SH-SY5Y (cell line): ENCODE measurements around the gene ROR2.

Experiments used
- GATA2 ChIP-seq: IDR thresholded peaks from 2 replicates; pipeline ENCODE4 v1.6.1; 2011; ENCODE audit warnings: mild to moderate bottlenecking, low read depth, low read length
- GATA3 ChIP-seq: IDR thresholded peaks from 2 replicates; pipeline ENCODE4 v1.6.1; 2011; ENCODE audit warnings: low read depth, mild to moderate bottlenecking, low read length, moderate library complexity

Gene ROR2

DNA sequence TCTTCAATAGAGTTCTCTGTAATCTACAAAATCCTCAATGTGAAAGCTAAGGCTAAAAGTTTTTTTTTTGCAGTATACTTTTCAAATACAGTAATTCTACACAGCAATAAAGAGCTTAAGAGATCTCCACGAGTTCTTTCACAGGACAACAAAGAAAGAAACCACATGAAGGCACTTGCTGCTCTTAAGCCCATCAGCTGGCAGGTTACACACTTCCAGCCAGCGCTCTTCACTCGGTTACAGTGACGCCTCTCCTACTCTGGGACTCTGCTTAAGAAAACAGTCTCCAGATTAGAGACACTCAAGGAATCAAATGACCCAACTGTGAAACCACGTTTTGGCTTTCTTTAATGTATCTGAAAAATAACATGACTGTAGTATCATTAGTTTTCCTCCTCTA lies 85.0 kb downstream of the ROR2 start:
- TF ChIP-seq GATA2 = no peak

DNA sequence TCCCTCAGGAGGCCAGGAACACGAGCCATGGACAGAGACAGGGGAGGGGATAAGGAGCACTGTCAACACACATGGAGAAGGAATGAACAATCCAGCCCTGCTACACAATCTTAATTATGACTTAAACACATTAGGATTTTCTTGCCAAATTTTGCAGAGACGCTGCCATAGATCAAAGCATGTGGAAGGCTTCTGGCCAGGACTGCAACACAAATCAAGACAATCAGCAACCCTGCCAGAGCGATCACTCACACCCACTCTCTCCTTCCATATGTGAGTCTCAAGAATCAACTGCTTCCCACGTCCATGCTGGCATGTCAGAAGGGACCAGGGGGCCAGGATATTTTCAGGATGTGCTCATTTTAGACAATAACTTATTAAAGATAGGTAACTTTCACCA lies 85.6 kb downstream of the ROR2 start:
- TF ChIP-seq GATA3 = no peak
- no peak for TF ChIP-seq GATA2

DNA sequence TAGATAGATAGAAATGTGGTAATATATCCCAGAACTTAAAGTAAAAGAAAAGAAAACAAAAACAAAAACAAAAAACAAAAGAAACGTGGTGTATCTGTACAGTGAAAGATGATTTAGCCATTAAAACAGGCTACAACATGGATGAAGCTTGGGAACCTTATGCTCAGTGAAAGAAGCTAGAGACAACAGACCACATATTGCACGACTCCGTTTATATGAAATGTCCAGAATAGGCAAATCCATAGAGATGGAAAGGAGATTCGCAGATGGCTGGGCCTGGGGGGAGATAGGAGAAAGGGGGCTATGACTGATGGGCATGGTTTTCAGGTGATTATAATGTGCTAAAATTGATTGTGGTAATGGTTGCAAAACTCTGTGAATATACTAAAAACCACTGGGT lies 86.6 kb downstream of the ROR2 start:
- TF ChIP-seq GATA3 (no peak), GATA2 (no peak)

DNA sequence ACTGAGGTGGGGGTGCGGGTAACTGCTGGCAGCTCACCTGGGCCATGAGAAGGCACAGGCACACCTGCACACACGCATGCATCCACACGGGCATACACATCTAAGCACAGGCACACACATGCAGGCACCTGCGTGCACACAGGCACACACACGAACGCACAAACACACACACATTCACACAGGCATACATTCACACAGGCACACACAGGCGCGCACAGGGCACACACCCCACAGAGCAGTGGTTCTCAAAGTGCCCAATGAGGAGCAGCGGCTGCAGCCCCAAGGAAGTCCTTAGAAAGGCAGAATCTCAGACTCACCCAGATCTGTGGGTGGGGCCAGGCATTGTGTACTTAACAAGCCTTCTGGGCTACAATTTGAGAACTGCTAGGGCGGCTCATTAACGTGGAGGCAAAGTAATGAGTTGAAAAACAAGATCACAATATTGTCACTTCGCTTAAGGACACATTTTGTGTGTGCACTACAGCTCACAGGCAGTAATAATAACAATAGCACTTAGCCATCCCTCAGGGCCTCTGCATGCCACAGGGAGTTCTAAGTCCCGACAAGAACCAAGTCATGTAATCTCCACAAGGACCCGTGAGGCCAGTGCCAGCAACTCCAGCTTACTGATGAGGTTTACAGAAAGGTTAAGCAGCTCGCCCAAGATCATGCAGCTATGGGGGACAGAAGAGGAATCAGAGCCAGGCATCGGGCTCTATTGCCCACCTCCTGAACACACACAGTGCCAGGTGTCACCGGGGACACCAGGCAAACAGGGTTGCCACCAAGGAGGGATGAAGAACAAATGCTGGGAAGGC lies 91.6 kb downstream of the ROR2 start:
- no peak for TF ChIP-seq GATA2
- no peak for TF ChIP-seq GATA3

DNA sequence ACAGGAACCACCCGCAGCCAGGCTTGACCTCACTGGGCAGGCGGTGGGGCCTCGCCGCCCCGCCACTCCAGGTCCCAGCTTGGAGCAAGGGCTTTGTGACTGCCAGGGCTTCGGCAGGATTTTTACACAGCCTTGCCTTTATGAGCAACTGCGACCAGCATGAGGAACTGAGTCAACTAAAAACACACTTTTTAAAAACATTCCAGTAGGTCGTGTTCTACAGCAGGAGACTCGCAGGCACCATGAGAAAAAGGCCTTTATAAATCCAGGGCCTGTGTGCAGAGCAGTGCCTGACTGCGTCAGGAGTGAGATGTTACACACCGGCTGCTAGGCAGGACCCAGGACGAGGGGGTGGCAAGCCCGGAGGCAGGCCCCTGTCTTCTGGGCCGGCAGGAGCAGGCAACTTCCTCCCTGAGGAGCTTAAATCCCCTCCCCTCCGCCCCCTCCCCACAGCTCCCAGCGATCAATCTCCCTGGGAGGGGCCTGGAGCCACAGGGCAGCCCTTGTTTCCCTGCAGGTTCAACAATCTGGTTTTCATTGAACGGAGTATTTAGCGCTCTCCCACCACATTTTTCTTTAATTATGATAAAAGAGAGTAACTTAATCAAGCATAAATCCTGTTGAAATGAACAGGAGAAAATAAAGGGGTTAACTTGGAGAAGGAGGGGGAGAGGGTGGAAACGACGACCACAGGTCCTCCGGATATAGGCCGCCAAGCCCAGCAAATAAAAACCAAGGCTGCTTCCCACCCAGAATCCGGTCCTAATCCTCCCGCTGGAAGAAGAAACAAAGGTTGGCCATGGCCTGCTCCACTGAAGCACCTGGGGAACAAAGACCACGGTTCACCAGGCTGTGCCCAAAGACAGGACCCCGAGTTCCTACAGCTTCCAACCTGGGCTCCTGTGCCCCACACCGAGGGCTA lies 92.5 kb downstream of the ROR2 start:
- no peak for TF ChIP-seq GATA3
- no peak for TF ChIP-seq GATA2

DNA sequence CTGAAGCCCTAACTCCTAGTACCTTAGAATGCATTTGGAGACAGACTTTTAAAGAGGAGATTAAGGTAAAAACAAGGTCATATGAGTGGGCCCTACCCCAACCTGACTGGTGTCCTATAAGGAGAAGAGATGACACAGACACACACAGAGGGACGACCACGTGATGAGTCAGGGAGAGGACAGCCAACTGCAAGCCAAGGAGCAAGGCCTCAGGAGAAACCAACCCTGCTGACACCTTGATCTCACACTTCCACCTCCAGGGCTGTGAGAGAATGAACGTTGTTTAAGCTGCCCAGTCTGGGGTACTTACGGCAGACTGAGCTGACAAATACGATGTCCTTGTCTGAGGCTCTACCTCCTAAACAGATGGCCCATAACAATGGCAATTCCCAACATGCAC lies 93.6 kb downstream of the ROR2 start:
- TF ChIP-seq GATA3 (no peak), GATA2 (no peak)

DNA sequence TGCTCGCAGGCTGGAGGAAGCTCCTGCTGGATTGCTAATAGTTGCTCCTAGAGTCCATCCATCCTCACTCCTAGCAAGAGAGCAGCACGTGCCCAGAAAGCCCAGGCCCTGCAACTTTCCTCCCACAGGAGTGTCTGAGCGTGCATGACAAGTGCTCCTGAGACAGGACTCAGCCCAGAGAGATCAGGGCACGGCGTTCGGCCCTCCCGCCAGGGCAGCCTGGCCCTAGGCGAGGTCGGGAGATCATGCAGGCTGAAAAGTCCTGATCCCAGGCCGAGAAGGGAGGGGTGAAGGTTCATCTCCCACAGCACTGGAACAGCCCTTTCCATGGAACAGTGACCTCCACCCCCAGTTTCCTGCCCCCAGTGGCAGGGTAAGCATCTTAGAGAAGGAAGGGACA lies 94.8 kb downstream of the ROR2 start:
- TF ChIP-seq GATA2 = no peak
- TF ChIP-seq GATA3 = no peak

DNA sequence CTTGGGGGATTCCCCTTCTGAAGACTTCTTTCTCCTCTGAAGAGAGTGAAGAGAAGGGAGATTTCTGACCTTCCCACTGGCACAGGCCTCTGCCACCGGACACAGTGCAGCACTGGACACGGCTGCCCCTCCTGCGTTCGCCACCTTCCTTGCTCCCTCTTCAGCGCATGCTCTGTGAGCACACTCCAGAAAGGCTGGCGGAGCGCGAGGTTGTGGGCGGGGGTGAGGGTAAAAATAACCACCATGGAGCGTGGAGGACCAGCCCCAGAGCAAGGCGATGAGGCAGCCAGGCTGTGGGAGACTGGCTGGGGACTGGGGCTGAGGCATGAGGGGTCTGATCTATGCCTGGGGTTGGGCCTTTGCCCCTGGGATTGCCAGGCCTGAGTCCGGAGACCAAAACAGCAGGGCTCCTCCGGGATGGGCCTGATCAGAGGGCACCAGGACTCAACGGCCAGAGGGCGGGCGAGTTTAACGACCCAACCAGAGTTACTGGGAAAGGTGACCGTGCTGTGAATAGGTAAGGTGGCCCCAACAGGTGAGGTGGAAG lies 97.2 kb downstream of the ROR2 start:
- TF ChIP-seq GATA3 (no peak), GATA2 (no peak)

DNA sequence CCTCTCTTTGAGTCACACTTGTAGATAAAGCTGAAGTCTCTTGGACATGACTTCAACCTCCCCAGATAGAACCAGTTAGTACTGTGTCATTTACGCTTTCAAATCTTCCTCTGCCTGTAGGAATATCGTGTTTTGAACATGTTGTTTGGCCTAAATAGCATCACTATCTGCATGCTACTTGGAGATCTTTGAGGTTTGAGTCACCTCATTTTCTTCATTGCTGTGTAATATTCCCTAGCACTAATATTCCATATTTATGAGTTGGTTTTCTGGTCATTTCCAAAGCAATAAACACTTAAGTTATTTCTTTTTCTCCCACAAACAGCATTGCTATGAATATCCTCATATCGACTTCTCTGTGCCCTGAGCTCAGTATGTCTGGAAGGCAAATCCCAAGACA lies 100.3 kb downstream of the ROR2 start:
- no peak for TF ChIP-seq GATA3
- TF ChIP-seq GATA2 = no peak

DNA sequence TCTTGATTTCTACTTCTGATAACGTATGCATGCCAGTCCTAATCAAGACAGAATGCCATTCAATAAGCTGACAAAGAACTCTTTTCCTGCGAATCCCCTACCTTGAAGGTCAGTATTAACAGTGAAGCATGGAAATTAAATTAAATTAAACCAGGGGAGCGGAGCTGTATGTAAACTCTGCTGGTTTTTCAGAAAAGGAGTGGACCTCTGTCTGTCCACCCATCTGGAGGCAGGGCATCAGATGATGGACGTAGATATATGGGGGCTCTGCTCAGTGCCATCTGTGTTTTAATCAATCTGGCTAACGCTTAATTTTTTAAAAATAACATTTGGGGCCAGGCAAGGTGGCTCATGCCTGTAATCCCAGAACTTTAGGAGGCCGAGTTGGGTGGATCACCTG lies 101.9 kb downstream of the ROR2 start:
- TF ChIP-seq GATA2 (peak; percentile 72; the same call in 1 of the 2 replicates), GATA3 (no peak; the same call in 1 of the 2 replicates)

DNA sequence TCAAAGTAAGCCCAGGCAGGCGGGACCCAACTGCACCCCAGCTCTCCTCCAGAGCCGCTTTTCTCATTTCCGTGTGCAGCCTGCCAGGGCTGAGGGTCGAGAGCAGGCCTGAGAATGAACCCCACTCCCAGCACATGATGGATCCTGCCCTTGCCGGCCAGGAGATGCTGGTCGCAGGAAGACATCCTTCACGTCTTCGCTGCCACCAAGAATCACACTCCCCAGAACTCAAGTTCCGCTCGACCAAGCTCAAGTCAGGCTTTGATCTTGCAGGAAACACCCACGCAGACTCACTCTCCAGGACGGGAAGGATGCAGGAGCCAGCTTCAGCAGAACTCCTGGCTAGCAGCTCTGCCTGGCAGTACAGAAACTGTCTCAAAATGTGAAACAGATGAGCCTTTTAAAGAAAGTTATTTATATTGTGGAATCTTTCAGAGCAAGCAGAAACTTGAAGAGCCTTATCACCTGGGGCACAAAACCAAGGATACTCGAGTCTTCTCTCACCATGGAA lies 102.4 kb downstream of the ROR2 start:
- TF ChIP-seq GATA3 (no peak), GATA2 (no peak)

DNA sequence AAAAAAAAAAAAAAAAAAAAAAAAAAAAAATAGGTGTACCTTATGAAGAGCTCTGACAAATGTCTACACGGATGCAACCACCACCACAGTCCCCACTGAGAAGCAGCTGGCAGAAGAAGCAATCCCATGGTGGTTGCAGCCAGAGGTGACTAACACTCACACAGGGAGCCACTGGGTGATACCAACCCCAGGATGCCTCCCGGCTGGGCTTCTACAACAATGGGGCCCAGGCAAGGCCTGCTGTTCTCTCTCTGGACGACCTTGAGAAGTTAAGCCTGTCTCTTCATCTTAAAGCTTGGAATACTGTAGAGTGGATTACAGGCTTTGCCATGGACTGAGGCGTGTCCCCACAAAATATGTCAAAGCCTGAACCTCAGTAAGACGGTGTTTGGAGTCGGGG lies 104.1 kb downstream of the ROR2 start:
- no peak for TF ChIP-seq GATA2
- TF ChIP-seq GATA3 = no peak

DNA sequence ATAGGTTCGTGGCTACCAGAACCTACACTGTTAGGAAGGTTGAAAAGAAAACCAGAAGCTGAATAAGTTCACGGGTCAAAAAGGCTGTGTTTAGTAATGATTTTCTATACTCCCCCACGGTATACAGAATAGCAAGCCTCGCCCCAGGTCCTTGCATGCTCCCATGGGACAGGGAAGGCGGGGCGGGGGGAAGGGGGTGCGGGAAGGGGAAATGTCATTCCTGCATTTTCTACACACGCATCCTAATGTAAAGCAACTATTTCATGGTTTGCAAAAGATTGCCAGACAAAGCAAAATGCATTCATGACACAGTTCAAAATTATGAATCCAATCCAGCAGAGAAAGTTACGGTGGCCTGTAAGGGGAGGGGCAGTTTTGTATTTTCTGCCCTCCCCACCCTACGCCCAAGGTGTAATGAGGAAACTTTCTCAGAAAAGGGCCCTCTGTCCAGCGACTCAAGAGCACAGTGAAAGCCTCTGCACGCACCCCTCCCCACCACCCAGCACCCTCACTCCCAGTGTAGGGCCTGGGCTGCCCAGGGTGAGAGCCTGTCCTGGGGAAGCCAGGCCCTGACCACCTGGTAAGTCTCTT lies 105.2 kb downstream of the ROR2 start:
- no peak for TF ChIP-seq GATA2
- no peak for TF ChIP-seq GATA3

DNA sequence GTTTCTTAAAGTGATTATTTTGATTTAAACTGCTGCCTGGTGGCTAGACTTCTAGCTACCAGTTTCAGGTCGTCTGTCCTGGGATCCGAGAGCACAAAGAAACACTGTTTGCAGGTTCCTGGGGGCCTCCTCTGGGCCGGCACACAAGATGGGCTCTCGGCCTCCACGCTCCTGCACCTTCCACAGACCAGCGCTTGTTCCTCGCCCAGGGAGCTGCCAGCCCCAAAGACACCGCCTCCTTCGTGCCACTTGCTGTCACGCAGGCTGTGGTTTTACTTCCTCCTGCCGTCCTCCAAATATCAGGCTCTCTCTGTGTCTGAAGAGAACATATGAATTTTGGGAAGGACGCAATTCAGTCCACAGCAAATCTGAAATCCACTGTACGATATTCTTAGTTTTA lies 105.8 kb downstream of the ROR2 start:
- TF ChIP-seq GATA2 (no peak), GATA3 (no peak)
